Suprapubic skin (tissue), 3 donors: ENCODE data around the gene ANKRD13A.

Source experiments
- EP300 ChIP-seq: sonication (generic); formaldehyde crosslinking; IDR thresholded peaks from one replicate; pipeline ENCODE4 v1.6.1; 2017; ENCODE audit warnings: antibody characterized with exemption
- POLR2A ChIP-seq, 2 donors: fragments of 450-650 bp; IDR thresholded peaks; one replicate each; pipeline ENCODE4 v1.6.1; 2017; ENCODE audit warnings: antibody characterized with exemption in 2 of 2, mild to moderate bottlenecking in 2 of 2, moderate library complexity in 2 of 2
- TF ChIP-seq, protein P1 (sequence below), 2 donors: fragments of 200-600 bp in 1 of 2; fragments of 450-650 bp in 1 of 2; sonication (generic) in 1 of 2; IDR thresholded peaks; one replicate each; pipeline ENCODE4 v1.5.1; 2016 to 2019; ENCODE audit warnings: antibody characterized with exemption in 2 of 2, mild to moderate bottlenecking in 1 of 2, moderate library complexity in 1 of 2

DNA sequence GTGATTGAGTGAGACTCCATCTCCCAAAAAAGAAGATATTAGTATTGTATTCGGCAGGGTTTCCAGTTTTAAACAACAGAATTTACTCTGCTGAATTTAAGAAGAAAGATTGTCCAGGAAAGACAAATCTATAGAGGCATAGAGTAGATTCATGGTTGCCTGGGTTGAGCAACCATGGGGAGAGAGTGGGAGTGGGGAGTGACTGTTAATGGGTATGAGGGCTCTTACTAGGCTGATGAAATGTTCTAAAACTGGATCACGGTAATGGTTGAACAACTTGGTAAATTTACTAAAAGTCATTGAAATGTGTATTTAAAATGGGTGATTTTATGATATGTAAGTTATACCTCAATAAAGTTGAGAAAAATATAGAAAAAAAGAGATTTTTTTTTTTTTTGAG lies 63.0 kb downstream of the ANKRD13A start:
- no peak for TF ChIP-seq POLR2A (IDR thresholded peaks at IDR 0.05)
- TF ChIP-seq, protein P1, sequence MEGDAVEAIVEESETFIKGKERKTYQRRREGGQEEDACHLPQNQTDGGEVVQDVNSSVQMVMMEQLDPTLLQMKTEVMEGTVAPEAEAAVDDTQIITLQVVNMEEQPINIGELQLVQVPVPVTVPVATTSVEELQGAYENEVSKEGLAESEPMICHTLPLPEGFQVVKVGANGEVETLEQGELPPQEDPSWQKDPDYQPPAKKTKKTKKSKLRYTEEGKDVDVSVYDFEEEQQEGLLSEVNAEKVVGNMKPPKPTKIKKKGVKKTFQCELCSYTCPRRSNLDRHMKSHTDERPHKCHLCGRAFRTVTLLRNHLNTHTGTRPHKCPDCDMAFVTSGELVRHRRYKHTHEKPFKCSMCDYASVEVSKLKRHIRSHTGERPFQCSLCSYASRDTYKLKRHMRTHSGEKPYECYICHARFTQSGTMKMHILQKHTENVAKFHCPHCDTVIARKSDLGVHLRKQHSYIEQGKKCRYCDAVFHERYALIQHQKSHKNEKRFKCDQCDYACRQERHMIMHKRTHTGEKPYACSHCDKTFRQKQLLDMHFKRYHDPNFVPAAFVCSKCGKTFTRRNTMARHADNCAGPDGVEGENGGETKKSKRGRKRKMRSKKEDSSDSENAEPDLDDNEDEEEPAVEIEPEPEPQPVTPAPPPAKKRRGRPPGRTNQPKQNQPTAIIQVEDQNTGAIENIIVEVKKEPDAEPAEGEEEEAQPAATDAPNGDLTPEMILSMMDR (IDR thresholded peaks at IDR 0.05): no peak
- no peak for TF ChIP-seq EP300
